Fibroblast of upper back skin (primary cell): ENCODE measurements around the gene SMU1.
"Not testable (repeated sequence)": the region's sequence is repeated elsewhere in the genome, so short reads cannot be mapped to it uniquely, and the experiment has no call there.

Source experiments
- DNase-seq: peaks from one replicate; pipeline ENCODE4 v3.0.0-alpha.2; 2013

The SMU1 gene

GRCh38 chr9:33105504-33105903 is 29.0 kb upstream of the SMU1 start:
- no peak for DNase-seq

GRCh38 chr9:33104401-33104800 is 27.9 kb upstream of the SMU1 start:
- DNase-seq: no peak

- DNase-seq: no peak
Measured at GRCh38 chr9:33103501-33104281, 27.2 kb upstream of the SMU1 start.

GRCh38 chr9:33102551-33103210 is 26.2 kb upstream of the SMU1 start:
- no peak for DNase-seq

- DNase-seq: peak; percentile 89
Measured at GRCh38 chr9:33101104-33101951, 24.9 kb upstream of the SMU1 start.

- no peak for DNase-seq
Measured at GRCh38 chr9:33099754-33100153, 23.3 kb upstream of the SMU1 start.

- DNase-seq: no peak
Measured at GRCh38 chr9:33097192-33097591, 20.7 kb upstream of the SMU1 start.

GRCh38 chr9:33092634-33093033 is 16.2 kb upstream of the SMU1 start:
- no peak for DNase-seq

GRCh38 chr9:33085672-33086071 is 9.2 kb upstream of the SMU1 start:
- not testable (repeated sequence) for DNase-seq

GRCh38 chr9:33082538-33083326 is 6.3 kb upstream of the SMU1 start:
- DNase-seq: no peak

- no peak for DNase-seq
Measured at GRCh38 chr9:33082128-33082527, 5.7 kb upstream of the SMU1 start.

- DNase-seq: peak; percentile 92
Measured at GRCh38 chr9:33081128-33081851, 4.8 kb upstream of the SMU1 start.

- no peak for DNase-seq
Measured at GRCh38 chr9:33080534-33080933, 4.1 kb upstream of the SMU1 start.

GRCh38 chr9:33068991-33069390 is 7.5 kb downstream of the SMU1 start:
- no peak for DNase-seq

GRCh38 chr9:33065157-33066076 is 11.1 kb downstream of the SMU1 start:
- DNase-seq: no peak

GRCh38 chr9:33051144-33051543 is 25.3 kb downstream of the SMU1 start:
- DNase-seq: no peak

GRCh38 chr9:33049680-33050361 is 26.7 kb downstream of the SMU1 start:
- DNase-seq: no peak

- DNase-seq: no peak
Measured at GRCh38 chr9:33048054-33048465, 28.4 kb downstream of the SMU1 start.

GRCh38 chr9:33046061-33046460 is 30.4 kb downstream of the SMU1 start:
- no peak for DNase-seq

GRCh38 chr9:33044677-33045282 is 31.7 kb downstream of the SMU1 start:
- peak; percentile 15 for DNase-seq
